ENCODE data around the gene C3orf80. TPM values are rescaled to one million over a fixed set of nuclear protein-coding genes. Genes with fewer than 3 reads are reported as not detected.

The C3orf80 gene
- polyA plus RNA-seq, 1 experiment, result 0.11 TPM

DNA sequence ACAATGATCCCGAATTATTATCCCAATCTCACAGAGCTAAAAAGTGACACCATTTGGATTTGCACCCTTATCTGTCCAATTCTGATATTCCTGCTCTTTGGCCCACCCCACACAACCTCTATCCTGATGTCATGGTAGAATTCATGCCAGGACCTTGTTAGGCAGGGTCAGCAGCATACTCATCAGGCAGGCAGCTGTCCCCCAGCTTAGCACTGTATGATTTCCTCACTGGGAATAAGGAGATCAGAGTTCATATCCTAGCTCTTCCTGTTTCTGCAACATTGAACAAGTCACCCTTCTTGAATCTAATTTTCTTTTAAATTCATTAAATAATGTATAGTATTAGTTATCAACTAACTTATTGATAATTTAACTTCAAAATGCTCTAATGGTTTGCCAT, 12.0 kb upstream of the C3orf80 start:
- no peaks in the 10 kb centered on the region for H3K36me3 ChIP-seq (ENCODE audit: control insufficient read depth, insufficient read depth, low read length)
- DNase-seq (ENCODE audit: low read depth), result no peak
- H3K27me3 ChIP-seq (ENCODE audit: control insufficient read depth, insufficient read depth, low read length), result no peaks in the 10 kb centered on the region; the same call in 1 of the 2 replicates
- TF ChIP-seq, protein P1, sequence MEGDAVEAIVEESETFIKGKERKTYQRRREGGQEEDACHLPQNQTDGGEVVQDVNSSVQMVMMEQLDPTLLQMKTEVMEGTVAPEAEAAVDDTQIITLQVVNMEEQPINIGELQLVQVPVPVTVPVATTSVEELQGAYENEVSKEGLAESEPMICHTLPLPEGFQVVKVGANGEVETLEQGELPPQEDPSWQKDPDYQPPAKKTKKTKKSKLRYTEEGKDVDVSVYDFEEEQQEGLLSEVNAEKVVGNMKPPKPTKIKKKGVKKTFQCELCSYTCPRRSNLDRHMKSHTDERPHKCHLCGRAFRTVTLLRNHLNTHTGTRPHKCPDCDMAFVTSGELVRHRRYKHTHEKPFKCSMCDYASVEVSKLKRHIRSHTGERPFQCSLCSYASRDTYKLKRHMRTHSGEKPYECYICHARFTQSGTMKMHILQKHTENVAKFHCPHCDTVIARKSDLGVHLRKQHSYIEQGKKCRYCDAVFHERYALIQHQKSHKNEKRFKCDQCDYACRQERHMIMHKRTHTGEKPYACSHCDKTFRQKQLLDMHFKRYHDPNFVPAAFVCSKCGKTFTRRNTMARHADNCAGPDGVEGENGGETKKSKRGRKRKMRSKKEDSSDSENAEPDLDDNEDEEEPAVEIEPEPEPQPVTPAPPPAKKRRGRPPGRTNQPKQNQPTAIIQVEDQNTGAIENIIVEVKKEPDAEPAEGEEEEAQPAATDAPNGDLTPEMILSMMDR (IDR thresholded peaks at IDR 0.05; ENCODE audit: insufficient read depth, low read depth, low read length), result no peak
- ChIA-PET CTCF (interaction anchor here (0.6 to 1.3 kb wide), 3 partner anchors 9 to 201 kb away, joined by 3 read pairs; partner anchors contain the start of gene C3orf80), POLR2A (interaction anchor here (0.5 kb wide), 1 partner anchor 352 kb away, joined by 3 read pairs; the partner anchor contains the start of gene KPNA4)
- H3K4me3 ChIP-seq (ENCODE audit: low read depth, low read length), result no peak overlapping the region

DNA sequence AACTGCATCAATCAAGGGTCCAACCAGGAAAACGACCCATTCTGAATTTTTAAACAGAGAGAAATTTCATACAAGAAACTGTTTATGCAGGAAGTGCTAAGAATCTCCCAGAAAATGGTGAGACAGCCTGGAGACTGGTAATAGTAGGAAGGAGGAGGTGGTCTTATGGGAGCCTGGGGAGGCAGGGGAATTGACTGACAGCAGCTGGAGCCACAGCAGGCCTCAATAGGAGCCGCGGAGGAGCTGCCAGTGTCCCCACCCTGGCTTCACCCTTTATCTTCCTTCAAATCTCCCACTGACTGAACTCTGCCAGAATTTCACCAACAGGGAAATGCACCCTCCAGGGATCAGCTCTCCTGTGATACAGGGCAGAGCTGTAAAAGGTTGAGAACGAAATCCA, 7.5 kb upstream of the C3orf80 start:
- ChIA-PET CTCF (interaction anchor here (1.1 kb wide), 1 partner anchor 55 kb away, joined by 3 read pairs; no protein-coding TSS in a partner anchor), POLR2A (no interaction called here)
- TF ChIP-seq, protein P1 (IDR thresholded peaks at IDR 0.05; ENCODE audit: insufficient read depth, low read depth, low read length), result no peak

DNA sequence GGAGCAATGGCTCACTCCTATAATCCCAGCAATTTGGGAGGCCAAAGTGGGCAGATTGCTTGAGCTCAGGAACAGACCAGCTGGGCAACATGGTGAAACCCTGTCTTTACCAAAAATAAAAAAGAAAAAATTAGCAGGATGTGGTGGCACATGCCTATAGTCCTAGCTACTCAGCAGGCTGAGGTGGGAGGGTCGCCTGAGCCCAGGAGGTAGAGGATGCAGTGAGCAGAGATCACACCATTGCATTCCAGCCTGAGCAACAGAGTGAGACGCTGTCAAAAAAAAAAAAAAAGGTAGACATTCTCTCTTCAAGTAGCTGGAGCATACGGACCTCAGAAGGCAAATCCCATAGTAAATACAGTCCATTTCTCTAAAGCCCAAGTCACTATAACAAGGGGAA, 7.1 kb upstream of the C3orf80 start:
- TF ChIP-seq, protein P1 (IDR thresholded peaks at IDR 0.05; ENCODE audit: insufficient read depth, low read depth, low read length), result no peak
- H3K4me3 ChIP-seq (ENCODE audit: low read depth, low read length), result no peak overlapping the region
- POLR2A ChIA-PET, result no interaction called here
- DNase-seq (ENCODE audit: low read depth), result no peak
- no peaks in the 10 kb centered on the region for H3K36me3 ChIP-seq (ENCODE audit: control insufficient read depth, insufficient read depth, low read length)
- CTCF ChIA-PET, result interaction anchor here (1.1 kb wide), 1 partner anchor 55 kb away, joined by 3 read pairs; no protein-coding TSS in a partner anchor
- peaks cover 6% of the 10 kb centered on the region for H3K27me3 ChIP-seq (ENCODE audit: control insufficient read depth, insufficient read depth, low read length)

More for the DNA sequence above, 7.5 kb upstream of the C3orf80 start:
- Histone ChIP-seq H3K4me3 (ENCODE audit: low read depth, low read length) (no peak overlapping the region), H3K27me3 (ENCODE audit: control insufficient read depth, insufficient read depth, low read length) (peaks cover 6% of the 10 kb centered on the region), H3K36me3 (ENCODE audit: control insufficient read depth, insufficient read depth, low read length) (no peaks in the 10 kb centered on the region)
- DNase-seq (ENCODE audit: low read depth), result no peak

DNA sequence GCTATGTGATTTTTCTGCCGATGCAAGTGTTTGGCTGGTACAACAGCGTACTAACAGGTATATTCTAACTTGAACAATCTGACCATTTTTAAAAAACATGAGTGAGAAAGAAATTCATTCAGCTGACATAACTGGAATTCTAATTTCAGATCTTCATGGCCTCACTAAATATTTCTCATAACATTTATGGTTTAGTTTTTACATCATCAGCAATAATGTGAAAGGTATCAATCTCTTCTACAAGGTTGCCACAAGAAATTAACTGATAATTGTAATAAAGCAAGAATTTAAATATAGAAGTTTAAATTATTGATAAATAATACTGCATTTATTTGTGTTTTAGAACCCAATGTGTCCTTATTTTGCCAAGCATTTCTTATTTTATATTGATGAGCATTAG, 5.2 kb upstream of the C3orf80 start:
- POLR2A ChIA-PET, result no interaction called here
- Histone ChIP-seq H3K4me3 (ENCODE audit: low read depth, low read length) (no peak overlapping the region), H3K27me3 (ENCODE audit: control insufficient read depth, insufficient read depth, low read length) (peaks cover 14% of the 10 kb centered on the region), H3K36me3 (ENCODE audit: control insufficient read depth, insufficient read depth, low read length) (no peaks in the 10 kb centered on the region)
- TF ChIP-seq, protein P1 (IDR thresholded peaks at IDR 0.05; ENCODE audit: insufficient read depth, low read depth, low read length), result no peak
- CTCF ChIA-PET, result interaction anchor here (1.4 kb wide), 1 partner anchor 8 kb away, joined by 4 read pairs; no protein-coding TSS in a partner anchor
- DNase-seq (ENCODE audit: low read depth), result no peak

DNA sequence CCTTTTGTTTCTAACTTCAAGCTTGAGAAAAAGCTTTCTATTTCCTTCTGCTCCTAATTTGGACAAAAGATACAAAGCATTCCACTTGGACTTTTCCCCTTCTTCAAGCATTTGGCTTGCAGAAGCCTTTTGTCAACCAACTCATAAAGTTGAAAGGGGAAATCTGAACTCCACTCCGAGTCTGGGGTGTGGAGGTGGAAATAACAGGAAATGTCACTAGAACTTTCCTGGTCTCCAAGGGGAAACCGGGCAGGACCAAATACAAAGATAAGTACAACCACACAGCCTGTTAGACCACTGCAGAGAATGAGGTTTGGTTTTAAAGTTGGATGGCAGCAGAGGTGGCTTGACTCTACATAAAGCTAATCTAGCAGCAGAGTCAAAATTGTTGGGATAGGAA, 4.2 kb upstream of the C3orf80 start:
- DNase-seq (ENCODE audit: low read depth), result no peak
- Histone ChIP-seq H3K36me3 (ENCODE audit: control insufficient read depth, insufficient read depth, low read length) (no peaks in the 10 kb centered on the region), H3K4me3 (ENCODE audit: low read depth, low read length) (no peak overlapping the region), H3K27me3 (ENCODE audit: control insufficient read depth, insufficient read depth, low read length) (peaks cover 14% of the 10 kb centered on the region)
- TF ChIP-seq, protein P1 (IDR thresholded peaks at IDR 0.05; ENCODE audit: insufficient read depth, low read depth, low read length), result no peak
- CTCF ChIA-PET, result interaction anchor here (1.3 to 1.4 kb wide), 2 partner anchors 9 to 58 kb away, joined by 3 to 4 read pairs; no protein-coding TSS in a partner anchor
- POLR2A ChIA-PET, result no interaction called here

All from BJ (cell line).